Lower leg skin (tissue), 3 donors: ENCODE results near the gene IL36G.

Experiments used
- POLR2A ChIP-seq, 2 donors: fragments of 450-650 bp; IDR thresholded peaks; one replicate each; pipeline ENCODE4 v1.6.1; 2016 to 2017; ENCODE audit warnings: antibody characterized with exemption in 2 of 2, mild to moderate bottlenecking in 1 of 2, moderate library complexity in 1 of 2
- TF ChIP-seq, protein P1 (sequence below), 3 donors: fragments of 450-650 bp; IDR thresholded peaks; one replicate each; pipeline ENCODE4 v1.5.1; 2016; ENCODE audit warnings: antibody characterized with exemption in 3 of 3, mild to moderate bottlenecking in 3 of 3, moderate library complexity in 2 of 3

DNA sequence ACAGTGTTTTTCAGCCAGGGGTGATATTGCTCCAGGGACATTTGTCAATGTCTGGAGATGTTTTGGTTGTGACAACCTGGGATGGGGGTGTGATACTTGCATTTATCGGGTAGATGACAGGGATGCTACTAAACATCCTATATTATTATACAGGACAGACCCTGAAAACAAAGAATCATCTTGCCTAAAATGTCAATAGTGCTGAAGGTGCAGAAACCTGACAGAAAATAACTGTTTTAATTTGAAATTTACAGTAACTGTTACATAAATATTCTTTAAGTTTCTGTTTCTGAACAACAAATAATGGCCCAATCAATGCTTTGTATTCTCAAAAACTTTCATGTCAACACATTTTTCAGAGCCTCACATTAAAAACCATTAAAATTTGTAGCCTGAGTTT is 29.4 kb downstream of the IL36G start:
- TF ChIP-seq, protein P1, sequence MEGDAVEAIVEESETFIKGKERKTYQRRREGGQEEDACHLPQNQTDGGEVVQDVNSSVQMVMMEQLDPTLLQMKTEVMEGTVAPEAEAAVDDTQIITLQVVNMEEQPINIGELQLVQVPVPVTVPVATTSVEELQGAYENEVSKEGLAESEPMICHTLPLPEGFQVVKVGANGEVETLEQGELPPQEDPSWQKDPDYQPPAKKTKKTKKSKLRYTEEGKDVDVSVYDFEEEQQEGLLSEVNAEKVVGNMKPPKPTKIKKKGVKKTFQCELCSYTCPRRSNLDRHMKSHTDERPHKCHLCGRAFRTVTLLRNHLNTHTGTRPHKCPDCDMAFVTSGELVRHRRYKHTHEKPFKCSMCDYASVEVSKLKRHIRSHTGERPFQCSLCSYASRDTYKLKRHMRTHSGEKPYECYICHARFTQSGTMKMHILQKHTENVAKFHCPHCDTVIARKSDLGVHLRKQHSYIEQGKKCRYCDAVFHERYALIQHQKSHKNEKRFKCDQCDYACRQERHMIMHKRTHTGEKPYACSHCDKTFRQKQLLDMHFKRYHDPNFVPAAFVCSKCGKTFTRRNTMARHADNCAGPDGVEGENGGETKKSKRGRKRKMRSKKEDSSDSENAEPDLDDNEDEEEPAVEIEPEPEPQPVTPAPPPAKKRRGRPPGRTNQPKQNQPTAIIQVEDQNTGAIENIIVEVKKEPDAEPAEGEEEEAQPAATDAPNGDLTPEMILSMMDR (IDR thresholded peaks at IDR 0.05), result no peak
- no peak for TF ChIP-seq POLR2A (IDR thresholded peaks at IDR 0.05)
